HG03520 (cell line): ENCODE results near the gene BTBD18.
A peak's percentile ranks its signal among the peaks of the same experiment; 100 is the strongest.
"Not testable (repeated sequence)": the region's sequence is repeated elsewhere in the genome, so short reads cannot be mapped to it uniquely, and the experiment has no call there.

Source experiments
- ATAC-seq: cut with Tn5 transposase; IDR thresholded peaks from one replicate; pipeline ENCODE4 v1.9.1; 2021; ENCODE audit warnings: mild to moderate bottlenecking, moderate library complexity; ENCODE audit not compliant: unreplicated experiment

Gene BTBD18

GRCh38 chr11:57741132-57742086 is 10.2 kb downstream of the BTBD18 start, which contains the start of gene SELENOH:
Gene SELENOH (plus strand): TSS chr11:57741491. CDS start chr11:57741596, 105 bp downstream.
- peak; percentile 86 for ATAC-seq

GRCh38 chr11:57735619-57736298 is 15.9 kb downstream of the BTBD18 start:
- ATAC-seq: no peak

GRCh38 chr11:57732661-57733060 is 19.0 kb downstream of the BTBD18 start:
- ATAC-seq: no peak

- ATAC-seq: no peak
Observed at GRCh38 chr11:57729479-57729878, 22.1 kb downstream of the BTBD18 start.

GRCh38 chr11:57728829-57729228 is 22.8 kb downstream of the BTBD18 start:
- no peak for ATAC-seq

- no peak for ATAC-seq
Observed at GRCh38 chr11:57727185-57727584, 24.4 kb downstream of the BTBD18 start.

- not testable (repeated sequence) for ATAC-seq
Observed at GRCh38 chr11:57716726-57717125, 34.9 kb downstream of the BTBD18 start.

- ATAC-seq: no peak
Observed at GRCh38 chr11:57713835-57714234, 37.8 kb downstream of the BTBD18 start.

- ATAC-seq: peak; percentile 93
Observed at GRCh38 chr11:57712256-57713150, 39.1 kb downstream of the BTBD18 start, which contains the start of gene TMX2. Gene TMX2 (plus strand): TSS chr11:57712593. CDS start chr11:57712619, 26 bp downstream.

GRCh38 chr11:57711414-57712255 is 40.0 kb downstream of the BTBD18 start, which contains the start of gene MED19:
Gene MED19 (minus strand): TSS chr11:57712215. CDS start chr11:57712179, 36 bp downstream.
- ATAC-seq: peak; percentile 41

GRCh38 chr11:57709802-57710367 is 41.7 kb downstream of the BTBD18 start:
- no peak for ATAC-seq

- not testable (repeated sequence) for ATAC-seq
Observed at GRCh38 chr11:57705432-57705831, 46.2 kb downstream of the BTBD18 start.

- ATAC-seq: no peak
Observed at GRCh38 chr11:57704932-57705331, 46.7 kb downstream of the BTBD18 start.

GRCh38 chr11:57703341-57703740 is 48.3 kb downstream of the BTBD18 start:
- no peak for ATAC-seq

- ATAC-seq: no peak
Observed at GRCh38 chr11:57700425-57700824, 51.2 kb downstream of the BTBD18 start.

- no peak for ATAC-seq
Observed at GRCh38 chr11:57699813-57700212, 51.8 kb downstream of the BTBD18 start.

GRCh38 chr11:57698843-57699365 is 52.7 kb downstream of the BTBD18 start:
- no peak for ATAC-seq
